Measurements from ENCODE around the gene DIAPH1.

Gene DIAPH1

GRCh38 chr5:141618804-141619554 is at the start of gene DIAPH1:
DIAPH1 (minus strand) TSS chr5:141619000; CDS start chr5:141618914, 86 bp downstream.
- DNase-seq (ENCODE audit: low read depth), result peak; percentile 92

- DNase-seq (ENCODE audit: low read depth), result no peak
Measured at GRCh38 chr5:141665995-141666940, 47.5 kb upstream of the DIAPH1 start.

GRCh38 chr5:141664733-141665461 is 46.1 kb upstream of the DIAPH1 start:
- peak; percentile 56 for DNase-seq (ENCODE audit: low read depth)

GRCh38 chr5:141663506-141663905 is 44.7 kb upstream of the DIAPH1 start:
- no peak for DNase-seq (ENCODE audit: low read depth)

- no peak for DNase-seq (ENCODE audit: low read depth)
Measured at GRCh38 chr5:141662028-141662427, 43.2 kb upstream of the DIAPH1 start.

- no peak for DNase-seq (ENCODE audit: low read depth)
Measured at GRCh38 chr5:141657937-141658545, 39.2 kb upstream of the DIAPH1 start.

- no peak for DNase-seq (ENCODE audit: low read depth)
Measured at GRCh38 chr5:141657404-141657803, 38.6 kb upstream of the DIAPH1 start.

- DNase-seq (ENCODE audit: low read depth), result no peak
Measured at GRCh38 chr5:141656396-141656795, 37.6 kb upstream of the DIAPH1 start.

- no peak for DNase-seq (ENCODE audit: low read depth)
Measured at GRCh38 chr5:141655020-141655419, 36.2 kb upstream of the DIAPH1 start.

GRCh38 chr5:141654298-141654697 is 35.5 kb upstream of the DIAPH1 start:
- DNase-seq (ENCODE audit: low read depth), result no peak

- no peak for DNase-seq (ENCODE audit: low read depth)
Measured at GRCh38 chr5:141651728-141652105, 32.9 kb upstream of the DIAPH1 start.

GRCh38 chr5:141650851-141651727 is 32.3 kb upstream of the DIAPH1 start, which contains the start of gene FCHSD1:
FCHSD1 (minus strand) TSS chr5:141651418; CDS start chr5:141651368, 50 bp downstream.
- peak; percentile 75 for DNase-seq (ENCODE audit: low read depth)

GRCh38 chr5:141649972-141650371 is 31.2 kb upstream of the DIAPH1 start:
- DNase-seq (ENCODE audit: low read depth), result no peak

GRCh38 chr5:141649056-141649688 is 30.4 kb upstream of the DIAPH1 start:
- no peak for DNase-seq (ENCODE audit: low read depth)

- no peak for DNase-seq (ENCODE audit: low read depth)
Measured at GRCh38 chr5:141647851-141648250, 29.1 kb upstream of the DIAPH1 start.

GRCh38 chr5:141647242-141647641 is 28.4 kb upstream of the DIAPH1 start:
- no peak for DNase-seq (ENCODE audit: low read depth)

GRCh38 chr5:141646026-141646425 is 27.2 kb upstream of the DIAPH1 start:
- no peak for DNase-seq (ENCODE audit: low read depth)

- DNase-seq (ENCODE audit: low read depth), result no peak
Measured at GRCh38 chr5:141641634-141642267, 23.0 kb upstream of the DIAPH1 start.

- no peak for DNase-seq (ENCODE audit: low read depth)
Measured at GRCh38 chr5:141640698-141641097, 21.9 kb upstream of the DIAPH1 start.

GRCh38 chr5:141640051-141640415 is 21.2 kb upstream of the DIAPH1 start:
- DNase-seq (ENCODE audit: low read depth), result no peak
